GM19328 (cell line): Measurements from ENCODE around the gene SSB.
A peak's percentile ranks its signal among the peaks of the same experiment; 100 is the strongest.
"Not testable (repeated sequence)": the region's sequence is repeated elsewhere in the genome, so short reads cannot be mapped to it uniquely, and the experiment has no call there.

ENCODE experiments used
- ATAC-seq: cut with Tn5 transposase; IDR thresholded peaks from one replicate; pipeline ENCODE4 v1.9.1; 2021; ENCODE audit warnings: mild to moderate bottlenecking, moderate library complexity; ENCODE audit not compliant: unreplicated experiment

Gene SSB

DNA sequence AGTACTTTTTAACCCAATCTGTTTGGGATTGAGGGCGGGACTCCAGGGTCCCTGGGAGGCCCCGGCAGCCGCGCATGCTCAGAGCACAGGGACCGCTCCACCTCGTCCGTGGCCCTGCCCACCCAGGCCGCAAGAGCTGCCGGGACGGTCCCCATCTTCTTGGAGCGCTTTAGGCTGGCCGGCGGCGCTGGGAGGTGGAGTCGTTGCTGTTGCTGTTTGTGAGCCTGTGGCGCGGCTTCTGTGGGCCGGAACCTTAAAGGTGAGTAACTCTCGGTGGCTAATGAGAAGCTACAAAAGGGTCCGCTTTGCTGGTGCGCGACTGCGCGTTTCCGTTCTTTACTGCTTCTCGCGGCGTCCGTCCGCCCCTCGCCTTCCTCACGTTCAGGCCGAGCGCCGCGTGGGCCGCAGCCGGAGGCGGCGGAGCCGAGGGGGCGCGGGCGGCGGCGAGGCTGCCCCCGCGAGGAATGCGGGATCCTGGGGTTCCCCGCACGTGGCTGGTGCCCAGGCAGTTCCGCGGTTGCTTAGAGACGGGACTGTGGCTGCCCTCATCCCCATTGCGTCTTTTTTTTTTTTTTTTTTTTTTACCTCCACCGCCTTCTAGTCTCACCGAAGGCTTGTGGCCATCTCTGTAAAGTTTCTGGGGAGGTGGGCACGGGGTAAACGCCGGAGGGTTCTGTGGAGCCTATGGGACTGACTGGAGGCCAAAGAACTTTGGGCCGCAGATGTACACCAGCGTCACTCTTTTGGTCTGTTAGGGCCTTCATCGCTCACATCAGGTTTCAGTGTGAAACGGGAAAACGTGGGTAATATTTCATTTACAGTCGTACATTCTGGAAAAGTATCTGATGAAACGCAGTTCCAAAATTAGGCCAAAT is at the start of gene SSB:
Gene SSB (plus strand): TSS at position 154 of the 875 bp plus-strand sequence. CDS start 2,090 bp downstream, outside the sequence.
- peak; percentile 98 for ATAC-seq

- ATAC-seq, result no peak
These were observed 45.9 kb upstream of the SSB start for GRCh38 chr2:169752752-169753151.

GRCh38 chr2:169755083-169755870 is 43.4 kb upstream of the SSB start:
- ATAC-seq, result no peak

DNA sequence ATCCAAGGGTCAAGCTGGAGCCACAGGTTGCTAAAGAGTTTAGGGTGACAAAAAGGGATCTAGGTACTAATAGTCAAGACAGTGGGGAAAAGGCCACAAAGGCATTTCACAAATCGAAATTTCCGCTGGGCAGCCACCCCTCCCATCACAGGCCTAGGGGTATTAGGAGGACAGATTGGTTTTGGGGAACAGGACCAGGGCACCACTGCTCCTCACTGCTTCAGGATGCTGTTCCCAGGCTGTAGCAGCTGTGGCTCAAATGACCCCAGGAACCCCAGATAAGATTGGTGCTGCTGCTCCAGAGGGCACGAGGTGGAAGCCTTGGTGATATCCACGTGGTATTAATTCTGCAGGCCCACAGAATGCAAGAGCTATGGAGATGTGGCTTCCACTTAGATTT is 42.3 kb upstream of the SSB start:
- ATAC-seq, result no peak

GRCh38 chr2:169757356-169757755 is 41.3 kb upstream of the SSB start:
- ATAC-seq, result no peak

- no peak for ATAC-seq
These were observed 40.9 kb upstream of the SSB start for GRCh38 chr2:169757778-169758177.

DNA sequence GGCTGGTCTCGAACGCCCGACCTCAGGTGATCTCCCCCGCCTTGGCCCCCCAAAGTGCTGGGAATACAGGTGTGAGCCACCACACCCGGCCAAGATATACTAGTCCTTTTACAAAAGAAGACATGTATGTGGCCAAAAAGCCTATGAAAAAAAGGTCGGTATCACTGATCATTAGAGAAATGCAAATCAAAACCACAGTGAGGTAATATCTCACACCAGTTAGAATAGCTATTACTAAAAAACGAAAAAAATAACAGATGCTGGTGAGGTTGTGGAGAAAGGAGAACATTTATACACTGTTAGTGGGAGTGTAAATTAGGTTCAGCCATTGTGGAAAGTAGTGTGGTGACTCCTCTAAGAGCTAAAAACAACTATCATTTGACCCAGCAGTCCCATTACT is 38.7 kb upstream of the SSB start:
- ATAC-seq, result no peak

GRCh38 chr2:169760798-169761197 is 37.9 kb upstream of the SSB start:
- not testable (repeated sequence) for ATAC-seq

DNA sequence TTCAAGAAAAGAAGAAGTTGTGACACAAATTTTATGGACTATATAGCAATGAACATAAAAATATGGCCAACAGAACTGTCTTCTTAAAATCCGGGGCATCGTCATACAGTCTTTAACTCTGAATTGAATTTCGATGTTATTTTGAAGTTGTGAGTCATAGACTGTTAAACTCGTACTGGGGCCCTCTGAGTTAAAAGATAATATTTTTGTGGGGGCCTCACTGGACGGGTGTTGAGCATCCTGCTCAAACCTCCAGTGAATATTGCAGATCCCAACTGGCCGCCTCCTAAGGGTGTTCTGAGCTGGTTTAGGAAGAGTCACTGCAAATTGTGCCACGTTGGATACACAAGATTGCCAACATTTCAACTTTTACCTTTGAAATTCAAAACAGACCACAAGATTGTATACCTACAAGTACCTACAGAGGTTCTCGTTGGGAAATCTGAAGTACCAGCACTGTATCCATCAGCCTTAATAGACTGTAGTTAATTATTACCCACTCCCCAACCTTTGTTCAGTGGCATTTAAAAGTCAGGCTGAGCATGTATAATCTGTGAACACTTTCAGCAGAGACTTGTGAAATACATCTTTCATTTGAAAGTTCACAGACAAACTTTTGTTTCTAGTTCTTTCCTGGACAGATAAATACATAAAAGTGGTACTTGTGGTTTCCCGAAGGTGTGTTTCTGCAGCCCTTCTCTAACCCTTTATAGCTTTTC is 37.3 kb upstream of the SSB start:
- ATAC-seq, result no peak

DNA sequence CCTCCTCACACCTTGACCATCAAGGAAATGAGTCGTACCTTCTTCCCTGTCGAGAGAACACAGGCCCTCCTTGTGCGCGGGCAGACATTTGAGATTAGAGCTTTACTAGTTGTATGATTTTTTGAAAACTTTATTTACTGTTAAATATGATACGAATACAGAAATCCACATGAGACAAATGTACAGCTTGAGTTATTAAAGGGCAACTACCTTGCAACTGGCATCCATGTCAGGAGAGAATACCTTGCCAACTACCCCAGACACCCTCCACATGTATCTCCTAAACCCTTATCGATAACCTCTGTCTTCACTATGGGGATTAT is 36.7 kb upstream of the SSB start:
- ATAC-seq, result no peak

GRCh38 chr2:169765523-169765922 is 33.1 kb upstream of the SSB start:
- no peak for ATAC-seq

DNA sequence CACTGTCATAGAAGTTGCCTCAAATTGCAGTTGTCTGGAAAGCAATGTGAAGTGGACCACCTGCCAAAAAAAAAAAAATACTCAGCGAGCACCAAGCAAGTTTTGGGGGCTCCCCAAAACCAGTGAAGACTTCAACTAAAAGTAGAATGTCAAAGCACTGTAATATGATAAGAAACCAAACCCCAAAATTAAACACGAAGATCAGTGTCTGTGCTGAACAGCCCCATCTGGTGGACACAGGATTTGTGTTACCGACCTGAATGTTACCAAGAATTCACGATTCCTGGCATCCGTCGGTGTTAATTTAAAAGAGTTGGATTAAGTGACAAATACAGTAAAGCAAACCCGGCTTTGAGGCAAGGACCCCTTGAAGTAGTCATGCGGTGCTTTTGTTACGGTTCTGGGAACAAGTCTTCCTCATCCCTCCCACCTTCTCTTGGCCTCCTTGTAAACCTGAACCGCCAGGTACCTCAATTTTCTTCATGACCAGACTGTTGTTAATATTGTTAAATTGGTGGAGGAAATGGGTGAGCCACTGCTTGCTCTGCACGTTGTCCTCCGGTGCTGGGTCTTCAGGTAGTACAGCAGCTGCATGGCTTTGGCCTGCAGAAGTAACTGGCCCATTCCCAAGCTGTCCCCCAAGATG is 31.3 kb upstream of the SSB start:
- no peak for ATAC-seq

DNA sequence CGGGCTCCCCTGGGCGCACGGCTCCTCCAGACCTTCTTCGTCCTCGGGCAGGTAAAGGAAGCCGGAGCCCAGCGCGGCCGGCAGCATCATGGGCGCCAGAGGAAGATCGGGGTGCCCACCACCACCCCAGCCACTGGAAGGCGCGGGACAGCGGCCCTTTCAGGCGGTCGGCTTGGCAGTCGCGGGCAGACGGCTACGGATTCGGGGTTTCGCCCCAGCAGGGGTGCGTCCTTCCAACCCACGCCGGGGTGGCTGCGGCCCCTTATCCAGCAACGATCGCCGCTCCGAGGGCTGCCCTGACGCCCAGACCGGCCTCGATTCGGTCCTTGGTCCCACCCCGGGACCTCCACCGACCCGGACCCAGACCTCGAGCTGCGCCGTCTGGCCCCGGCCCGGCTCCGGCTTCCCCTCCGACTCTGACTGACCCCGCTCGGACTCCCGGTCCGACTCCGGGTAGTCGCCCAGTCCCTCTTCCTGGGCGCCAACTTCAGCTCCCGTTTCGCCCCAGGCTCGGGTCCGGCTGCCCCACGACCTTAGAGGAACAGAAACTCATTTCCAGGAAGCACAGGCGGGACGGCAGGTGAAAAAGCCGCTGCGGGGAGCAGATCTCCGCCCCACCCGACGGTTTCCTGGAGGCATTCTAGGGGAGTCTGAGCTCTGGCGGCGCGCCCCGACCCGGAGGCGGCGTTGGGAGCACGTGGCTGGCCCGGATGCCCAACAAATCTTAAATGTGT is 30.2 kb upstream of the SSB start:
- no peak for ATAC-seq

DNA sequence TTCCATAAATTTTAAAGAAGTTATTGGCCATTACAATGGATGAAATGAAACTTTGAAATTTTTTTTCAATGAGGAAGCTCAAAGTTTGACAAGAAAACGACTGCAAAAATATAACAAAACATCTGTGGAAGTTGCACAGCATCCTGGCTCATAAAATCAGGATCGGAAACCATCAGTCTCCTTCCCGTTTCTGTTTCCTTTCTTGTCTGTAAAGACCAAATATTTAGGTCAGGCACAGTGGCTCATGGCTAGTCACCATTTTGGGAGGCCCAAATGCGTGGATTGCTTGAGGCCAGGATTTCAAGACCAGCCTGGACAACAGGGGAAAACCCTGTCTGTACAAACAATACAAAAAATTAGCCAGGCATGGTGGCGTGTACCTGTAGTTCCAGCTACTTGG is 27.6 kb upstream of the SSB start:
- no peak for ATAC-seq

DNA sequence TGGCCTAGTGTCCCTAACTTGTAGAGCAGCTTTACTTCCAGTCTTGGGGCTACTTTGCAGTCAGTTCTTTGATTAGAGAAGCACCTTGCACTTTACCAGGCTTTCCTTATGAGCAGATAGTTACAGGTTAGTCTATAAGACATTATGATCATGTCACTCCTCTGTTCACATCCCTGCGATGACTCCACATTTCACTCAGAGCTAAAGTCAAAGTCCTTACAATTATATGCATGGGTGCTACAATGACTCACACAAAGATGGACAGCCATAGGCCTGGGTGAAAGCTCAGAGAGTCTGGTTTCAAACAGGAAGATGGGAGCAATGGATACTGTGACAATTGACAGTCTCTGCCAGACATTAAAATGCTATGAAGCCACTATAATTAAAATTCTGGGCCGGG is 27.1 kb upstream of the SSB start:
- ATAC-seq, result no peak

DNA sequence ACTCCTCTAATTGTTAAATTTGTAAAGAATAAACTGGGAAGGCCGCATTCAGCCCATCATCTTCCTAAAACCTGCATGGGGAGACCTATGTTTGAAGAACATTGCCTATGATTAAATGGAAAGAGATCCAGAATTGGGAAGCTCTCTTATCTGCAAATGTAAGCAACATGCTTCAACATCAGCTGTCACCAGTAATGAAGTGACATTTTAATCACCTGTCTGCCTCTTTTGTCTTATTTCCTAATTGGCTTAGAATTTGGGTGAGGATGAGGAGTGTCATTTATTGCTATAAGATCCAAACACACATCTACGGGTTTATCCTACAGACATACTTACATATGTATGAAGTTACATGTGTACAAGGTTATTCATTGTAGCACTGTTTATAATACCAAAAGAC is 26.0 kb upstream of the SSB start:
- ATAC-seq, result no peak

DNA sequence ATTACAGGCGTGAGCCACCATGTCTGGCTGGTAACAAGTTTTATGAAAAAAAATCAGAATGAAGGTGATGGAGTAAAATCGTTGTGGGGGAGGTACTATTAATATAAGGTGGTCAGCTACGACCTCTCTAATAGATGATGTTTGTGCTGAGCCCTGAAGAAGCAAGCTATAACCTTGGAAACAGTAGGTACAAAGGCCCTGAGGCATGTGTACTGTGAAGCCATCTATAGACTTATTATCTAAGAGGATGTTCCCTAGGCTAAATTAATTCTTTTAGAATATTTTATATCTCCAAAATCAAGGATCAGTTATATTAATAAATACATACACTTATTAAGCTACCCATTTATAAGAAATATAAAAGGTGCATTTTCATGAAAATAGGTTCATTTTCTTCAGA is 23.3 kb upstream of the SSB start:
- no peak for ATAC-seq

- no peak for ATAC-seq
These were observed 22.9 kb upstream of the SSB start for GRCh38 chr2:169775765-169776164.

GRCh38 chr2:169776252-169776761 is 22.4 kb upstream of the SSB start:
- no peak for ATAC-seq

DNA sequence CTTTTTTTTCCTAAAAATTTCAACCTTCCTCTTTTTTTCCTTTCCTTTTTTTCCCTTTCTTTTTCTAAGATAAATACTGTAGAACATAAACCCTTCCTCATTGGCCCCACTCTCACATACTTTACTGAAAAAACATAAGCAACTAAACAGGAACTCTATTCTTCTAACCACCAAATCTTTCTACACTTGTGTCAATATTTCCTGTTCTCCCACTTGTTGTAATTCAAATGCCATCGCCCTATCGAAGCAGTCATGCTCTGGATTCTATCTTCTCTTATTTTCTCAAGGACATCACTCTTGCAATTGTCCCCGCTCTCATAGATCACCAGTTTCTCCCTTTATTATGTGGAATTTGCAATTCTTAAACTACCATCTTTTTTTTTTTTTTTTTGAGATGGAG is 20.2 kb upstream of the SSB start:
- no peak for ATAC-seq
